Osteocyte (in vitro differentiated cells): ENCODE data around the gene ARL5C. TPM values are rescaled to one million over a fixed set of nuclear protein-coding genes. Genes with fewer than 3 reads are reported as not detected.

Experiments used
- DNase-seq: peaks from one replicate; pipeline ENCODE4 v3.0.0; 2021; ENCODE audit warnings: mixed read lengths; ENCODE audit not compliant: unreplicated experiment; ENCODE audit errors: extremely low spot score
- H3K27ac Mint-ChIP-seq: one replicate; pipeline ENCODE4 v1.8.0; 2021; ENCODE audit warnings: mild to moderate bottlenecking, mixed read lengths; ENCODE audit not compliant: unreplicated experiment
- H3K27me3 Mint-ChIP-seq: one replicate; pipeline ENCODE4 v1.8.0; 2021; ENCODE audit warnings: mixed read lengths; ENCODE audit not compliant: unreplicated experiment
- H3K36me3 Mint-ChIP-seq: one replicate; pipeline ENCODE4 v1.8.0; 2021; ENCODE audit warnings: mixed read lengths; ENCODE audit not compliant: unreplicated experiment
- H3K4me1 Mint-ChIP-seq: one replicate; pipeline ENCODE4 v1.8.0; 2021; ENCODE audit warnings: mixed read lengths; ENCODE audit not compliant: unreplicated experiment
- H3K4me3 Mint-ChIP-seq: one replicate; pipeline ENCODE4 v1.8.0; 2021; ENCODE audit warnings: mild to moderate bottlenecking, moderate library complexity, mixed read lengths; ENCODE audit not compliant: unreplicated experiment
- H3K9me3 Mint-ChIP-seq: one replicate; pipeline ENCODE4 v1.8.0; 2021; ENCODE audit warnings: mixed read lengths; ENCODE audit not compliant: unreplicated experiment
- CTCF ChIP-seq: fragments of 200-600 bp; sonication (generic); IDR thresholded peaks from 2 replicates; pipeline ENCODE4 v1.5.0; 2021; ENCODE audit warnings: antibody characterized with exemption, mild to moderate bottlenecking, moderate library complexity
- total RNA-seq: library from RNA; stranded (reverse); gene quantifications from 2 replicates; pipeline ENCODE4 v1.2.1, GENCODE V29; 2021

Gene ARL5C
- total RNA-seq, 1 donor from 2014 or later = not detected

- Mint-ChIP-seq H3K9me3 (no peaks in the 10 kb centered on the region), H3K27me3 (no peaks in the 10 kb centered on the region), H3K4me3 (peak overlapping the region; percentile 69), H3K36me3 (no peaks in the 10 kb centered on the region), H3K4me1 (peaks cover 26% of the 10 kb centered on the region), H3K27ac (no peak overlapping the region)
- TF ChIP-seq CTCF = no peak
- DNase-seq = no peak
Observed at GRCh38 chr17:39150104-39150634, 15.8 kb downstream of the ARL5C start.

- Mint-ChIP-seq H3K36me3 (no peaks in the 10 kb centered on the region), H3K27ac (no peak overlapping the region), H3K4me3 (no peak overlapping the region), H3K9me3 (no peaks in the 10 kb centered on the region), H3K27me3 (no peaks in the 10 kb centered on the region), H3K4me1 (peaks cover 25% of the 10 kb centered on the region)
- no peak for TF ChIP-seq CTCF
- DNase-seq = no peak
Observed at GRCh38 chr17:39147221-39148185, 18.5 kb downstream of the ARL5C start.

GRCh38 chr17:39146273-39146672 lies 19.7 kb downstream of the ARL5C start:
- peaks cover 16% of the 10 kb centered on the region for H3K4me1 Mint-ChIP-seq
- no peaks in the 10 kb centered on the region for H3K27me3 Mint-ChIP-seq
- H3K9me3 Mint-ChIP-seq = no peaks in the 10 kb centered on the region
- H3K27ac Mint-ChIP-seq = no peak overlapping the region
- H3K4me3 Mint-ChIP-seq = no peak overlapping the region
- no peaks in the 10 kb centered on the region for H3K36me3 Mint-ChIP-seq
- TF ChIP-seq CTCF = no peak
- DNase-seq = no peak

DNA sequence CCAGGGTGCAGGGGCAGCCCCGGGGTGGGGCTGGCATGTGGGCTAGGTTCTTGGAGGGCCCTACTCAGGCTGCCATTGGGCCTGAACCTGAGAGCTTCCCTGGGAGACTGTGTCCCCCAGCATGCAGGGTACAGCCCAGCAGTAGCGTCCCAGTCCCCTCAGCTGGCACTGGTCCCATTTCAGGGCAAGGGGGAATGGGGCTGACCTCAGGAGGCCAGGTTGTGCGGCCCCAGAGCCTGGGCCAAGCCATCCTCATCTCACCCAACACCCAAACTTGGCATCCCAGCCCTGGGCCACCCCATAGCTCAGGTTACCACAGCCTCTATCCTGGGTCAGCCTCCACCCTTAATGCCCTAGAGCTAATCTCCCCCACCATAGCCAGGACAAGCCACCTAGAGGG lies 20.8 kb downstream of the ARL5C start:
- peaks cover 17% of the 10 kb centered on the region for H3K4me1 Mint-ChIP-seq
- no peak overlapping the region for H3K4me3 Mint-ChIP-seq
- H3K27ac Mint-ChIP-seq = no peak overlapping the region
- H3K9me3 Mint-ChIP-seq = no peaks in the 10 kb centered on the region
- H3K36me3 Mint-ChIP-seq = no peaks in the 10 kb centered on the region
- no peak for TF ChIP-seq CTCF
- no peak for DNase-seq
- no peaks in the 10 kb centered on the region for H3K27me3 Mint-ChIP-seq

- DNase-seq = no peak
- no peaks in the 10 kb centered on the region for H3K27me3 Mint-ChIP-seq
- no peaks in the 10 kb centered on the region for H3K9me3 Mint-ChIP-seq
- no peak overlapping the region for H3K4me3 Mint-ChIP-seq
- H3K27ac Mint-ChIP-seq = no peak overlapping the region
- no peak for TF ChIP-seq CTCF
- H3K36me3 Mint-ChIP-seq = no peaks in the 10 kb centered on the region
- H3K4me1 Mint-ChIP-seq = peaks cover 24% of the 10 kb centered on the region
Observed at GRCh38 chr17:39144416-39144840, 21.5 kb downstream of the ARL5C start.
